ENCODE measurements around the gene CEP135.

The CEP135 gene

GRCh38 chr4:55948726-55949481, at the start of gene CEP135:
Gene CEP135, plus strand, starts transcription at chr4:55948945. Its CDS starts 3,186 bp downstream, at chr4:55952131.
- peak; percentile 89 for ATAC-seq
- H3K4me3 Mint-ChIP-seq, result peak within 1 kb of the TSS; percentile 81
- H3K36me3 Mint-ChIP-seq, result peaks cover 31% of the 10 kb centered on the region
- peak; percentile 95 for DNase-seq (ENCODE audit: low spot score in 2 of 2)
- peaks cover 22% of the 10 kb centered on the region for H3K4me1 Mint-ChIP-seq
- no peaks in the 10 kb centered on the region for H3K9me3 Mint-ChIP-seq
- peak within 1 kb of the TSS; percentile 94 for H3K27ac Mint-ChIP-seq

GRCh38 chr4:55902677-55903076, 46.1 kb upstream of the CEP135 start:
- H3K9me3 Mint-ChIP-seq, result no peaks in the 10 kb centered on the region
- no peak overlapping the region for H3K4me3 Mint-ChIP-seq
- peaks cover 13% of the 10 kb centered on the region for H3K4me1 Mint-ChIP-seq
- peaks cover 61% of the 10 kb centered on the region for H3K36me3 Mint-ChIP-seq
- no peak for DNase-seq (ENCODE audit: low spot score in 2 of 2)
- ATAC-seq, result no peak
- H3K27ac Mint-ChIP-seq, result no peak overlapping the region

- H3K4me3 Mint-ChIP-seq, result no peak overlapping the region
- no peak overlapping the region for H3K27ac Mint-ChIP-seq
- no peak for ATAC-seq
- no peaks in the 10 kb centered on the region for H3K9me3 Mint-ChIP-seq
- peaks cover 55% of the 10 kb centered on the region for H3K36me3 Mint-ChIP-seq
- peaks cover 13% of the 10 kb centered on the region for H3K4me1 Mint-ChIP-seq
- no peak for DNase-seq (ENCODE audit: low spot score in 2 of 2)
Observed at GRCh38 chr4:55903577-55903976, 45.2 kb upstream of the CEP135 start.

- Mint-ChIP-seq H3K27ac (no peak overlapping the region), H3K36me3 (peaks cover 45% of the 10 kb centered on the region), H3K9me3 (no peaks in the 10 kb centered on the region), H3K4me1 (peaks cover 13% of the 10 kb centered on the region), H3K4me3 (no peak overlapping the region)
- DNase-seq (ENCODE audit: low spot score in 2 of 2) (no peak), ATAC-seq (no peak)
Observed at GRCh38 chr4:55904576-55904975, 44.2 kb upstream of the CEP135 start.

- H3K4me3 Mint-ChIP-seq, result no peak overlapping the region
- no peaks in the 10 kb centered on the region for H3K9me3 Mint-ChIP-seq
- H3K36me3 Mint-ChIP-seq, result peaks cover 28% of the 10 kb centered on the region
- H3K27ac Mint-ChIP-seq, result peak overlapping the region; percentile 65
- H3K4me1 Mint-ChIP-seq, result peaks cover 13% of the 10 kb centered on the region
- ATAC-seq, result no peak
- DNase-seq (ENCODE audit: low spot score in 2 of 2), result no peak
Observed at GRCh38 chr4:55906323-55906722, 42.4 kb upstream of the CEP135 start.

GRCh38 chr4:55906989-55907388, 41.8 kb upstream of the CEP135 start:
- DNase-seq (ENCODE audit: low spot score in 2 of 2), result no peak
- no peak overlapping the region for H3K4me3 Mint-ChIP-seq
- peak; percentile 71 for ATAC-seq
- peak overlapping the region; percentile 61 for H3K27ac Mint-ChIP-seq
- H3K36me3 Mint-ChIP-seq, result peaks cover 23% of the 10 kb centered on the region
- H3K9me3 Mint-ChIP-seq, result no peaks in the 10 kb centered on the region
- peaks cover 13% of the 10 kb centered on the region for H3K4me1 Mint-ChIP-seq

- no peaks in the 10 kb centered on the region for H3K9me3 Mint-ChIP-seq
- ATAC-seq, result no peak
- peaks cover 13% of the 10 kb centered on the region for H3K4me1 Mint-ChIP-seq
- no peak for DNase-seq (ENCODE audit: low spot score in 2 of 2)
- H3K27ac Mint-ChIP-seq, result peak overlapping the region; percentile 61
- no peak overlapping the region for H3K4me3 Mint-ChIP-seq
- peaks cover 19% of the 10 kb centered on the region for H3K36me3 Mint-ChIP-seq
Observed at GRCh38 chr4:55907469-55907868, 41.3 kb upstream of the CEP135 start.

- no peaks in the 10 kb centered on the region for H3K36me3 Mint-ChIP-seq
- ATAC-seq (no peak), DNase-seq (ENCODE audit: low spot score in 2 of 2) (no peak)
- H3K4me3 Mint-ChIP-seq, result no peak overlapping the region
- H3K9me3 Mint-ChIP-seq, result no peaks in the 10 kb centered on the region
- H3K4me1 Mint-ChIP-seq, result peaks cover 13% of the 10 kb centered on the region
- H3K27ac Mint-ChIP-seq, result no peak overlapping the region
Observed at GRCh38 chr4:55910140-55910539, 38.6 kb upstream of the CEP135 start.

GRCh38 chr4:55912249-55912648, 36.5 kb upstream of the CEP135 start:
- no peak overlapping the region for H3K4me3 Mint-ChIP-seq
- no peak for DNase-seq (ENCODE audit: low spot score in 2 of 2)
- no peak for ATAC-seq
- H3K36me3 Mint-ChIP-seq, result no peaks in the 10 kb centered on the region
- peaks cover 3% of the 10 kb centered on the region for H3K4me1 Mint-ChIP-seq
- H3K9me3 Mint-ChIP-seq, result no peaks in the 10 kb centered on the region
- H3K27ac Mint-ChIP-seq, result no peak overlapping the region

GRCh38 chr4:55920571-55920970, 28.2 kb upstream of the CEP135 start:
- Mint-ChIP-seq H3K4me3 (no peak overlapping the region), H3K36me3 (no peaks in the 10 kb centered on the region), H3K4me1 (no peaks in the 10 kb centered on the region), H3K9me3 (no peaks in the 10 kb centered on the region), H3K27ac (no peak overlapping the region)
- ATAC-seq, result no peak
- no peak for DNase-seq (ENCODE audit: low spot score in 2 of 2)

GRCh38 chr4:55921093-55921492, 27.7 kb upstream of the CEP135 start:
- H3K9me3 Mint-ChIP-seq, result no peaks in the 10 kb centered on the region
- no peaks in the 10 kb centered on the region for H3K4me1 Mint-ChIP-seq
- no peak overlapping the region for H3K4me3 Mint-ChIP-seq
- ATAC-seq, result no peak
- H3K27ac Mint-ChIP-seq, result no peak overlapping the region
- DNase-seq (ENCODE audit: low spot score in 2 of 2), result no peak
- H3K36me3 Mint-ChIP-seq, result no peaks in the 10 kb centered on the region

GRCh38 chr4:55925241-55925640, 23.5 kb upstream of the CEP135 start:
- Mint-ChIP-seq H3K4me1 (no peaks in the 10 kb centered on the region), H3K4me3 (no peak overlapping the region), H3K36me3 (no peaks in the 10 kb centered on the region), H3K9me3 (no peaks in the 10 kb centered on the region), H3K27ac (no peak overlapping the region)
- ATAC-seq, result no peak
- DNase-seq (ENCODE audit: low spot score in 2 of 2), result no peak

GRCh38 chr4:55926610-55927009, 22.1 kb upstream of the CEP135 start:
- no peak for DNase-seq (ENCODE audit: low spot score in 2 of 2)
- H3K27ac Mint-ChIP-seq, result no peak overlapping the region
- H3K9me3 Mint-ChIP-seq, result no peaks in the 10 kb centered on the region
- no peaks in the 10 kb centered on the region for H3K4me1 Mint-ChIP-seq
- H3K4me3 Mint-ChIP-seq, result no peak overlapping the region
- no peaks in the 10 kb centered on the region for H3K36me3 Mint-ChIP-seq
- ATAC-seq, result no peak

GRCh38 chr4:55927803-55928437, 20.8 kb upstream of the CEP135 start:
- Mint-ChIP-seq H3K4me1 (no peaks in the 10 kb centered on the region), H3K4me3 (no peak overlapping the region), H3K27ac (no peak overlapping the region), H3K9me3 (no peaks in the 10 kb centered on the region), H3K36me3 (no peaks in the 10 kb centered on the region)
- DNase-seq (ENCODE audit: low spot score in 2 of 2) (no peak), ATAC-seq (no peak)

- ATAC-seq (no peak), DNase-seq (ENCODE audit: low spot score in 2 of 2) (no peak)
- no peak overlapping the region for H3K4me3 Mint-ChIP-seq
- H3K27ac Mint-ChIP-seq, result no peak overlapping the region
- H3K9me3 Mint-ChIP-seq, result no peaks in the 10 kb centered on the region
- H3K36me3 Mint-ChIP-seq, result no peaks in the 10 kb centered on the region
- no peaks in the 10 kb centered on the region for H3K4me1 Mint-ChIP-seq
Observed at GRCh38 chr4:55928846-55929245, 19.9 kb upstream of the CEP135 start.

GRCh38 chr4:55931043-55931442, 17.7 kb upstream of the CEP135 start:
- DNase-seq (ENCODE audit: low spot score in 2 of 2) (peak in 1 of 2 donors; percentile 13), ATAC-seq (no peak)
- H3K4me1 Mint-ChIP-seq, result no peaks in the 10 kb centered on the region
- no peak overlapping the region for H3K27ac Mint-ChIP-seq
- no peaks in the 10 kb centered on the region for H3K36me3 Mint-ChIP-seq
- no peaks in the 10 kb centered on the region for H3K9me3 Mint-ChIP-seq
- no peak overlapping the region for H3K4me3 Mint-ChIP-seq

Data from stimulated activated effector memory CD8-positive, alpha-beta T cell treated with anti-CD3 and anti-CD28 coated beads, Interleukin-12 subunit alpha, Interleukin-12 subunit beta, amount 100 ng/mL, for 72 hours (primary cell).